IPS-18c (cell line): Measurements from ENCODE around the gene SMARCC2.
A peak's percentile ranks its signal among the peaks of the same experiment; 100 is the strongest.
"Not testable (repeated sequence)": the region's sequence is repeated elsewhere in the genome, so short reads cannot be mapped to it uniquely, and the experiment has no call there.

ENCODE experiments used
- H3K4me3 ChIP-seq: 2 replicates; pipeline ENCODE4 v1.7.0; 2013; ENCODE audit warnings: low read depth, mild to moderate bottlenecking, low read length, moderate library complexity; ENCODE audit not compliant: insufficient read depth
- H3K9me3 ChIP-seq: one replicate; pipeline ENCODE4 v1.6.1; 2013; ENCODE audit warnings: mild to moderate bottlenecking, low read length, moderate library complexity; ENCODE audit not compliant: control insufficient read depth, insufficient read depth

SMARCC2 gene

GRCh38 chr12:56158926-56159461, 30.3 kb downstream of the SMARCC2 start:
- Histone ChIP-seq H3K4me3 (peak overlapping the region; percentile 85), H3K9me3 (no peaks in the 10 kb centered on the region)

GRCh38 chr12:56158029-56158925, 31.0 kb downstream of the SMARCC2 start, which contains the start of gene MYL6:
MYL6 (plus strand) TSS chr12:56158359; CDS start chr12:56158402, 43 bp downstream.
- H3K4me3 ChIP-seq: peak within 1 kb of the TSS; percentile 85
- H3K9me3 ChIP-seq: no peaks in the 10 kb centered on the region

GRCh38 chr12:56157201-56158028, 31.9 kb downstream of the SMARCC2 start:
- peak overlapping the region; percentile 40 for H3K4me3 ChIP-seq
- no peaks in the 10 kb centered on the region for H3K9me3 ChIP-seq

- peak overlapping the region; percentile 40; the same call in 1 of the 2 replicates for H3K4me3 ChIP-seq
- H3K9me3 ChIP-seq: not testable (repeated sequence)
Measured at GRCh38 chr12:56156464-56157200, 32.7 kb downstream of the SMARCC2 start.

GRCh38 chr12:56155256-56155845, 33.9 kb downstream of the SMARCC2 start:
- H3K9me3 ChIP-seq: no peaks in the 10 kb centered on the region
- no peak overlapping the region for H3K4me3 ChIP-seq

GRCh38 chr12:56154818-56155217, 34.5 kb downstream of the SMARCC2 start:
- no peak overlapping the region for H3K4me3 ChIP-seq

GRCh38 chr12:56154246-56154771, 35.0 kb downstream of the SMARCC2 start:
- H3K4me3 ChIP-seq: no peak overlapping the region

More at GRCh38 chr12:56154818-56155217, 34.5 kb downstream of the SMARCC2 start:
- no peaks in the 10 kb centered on the region for H3K9me3 ChIP-seq

GRCh38 chr12:56153678-56154065, 35.6 kb downstream of the SMARCC2 start:
- H3K9me3 ChIP-seq: no peaks in the 10 kb centered on the region
- H3K4me3 ChIP-seq: peak overlapping the region; percentile 65

More at GRCh38 chr12:56154246-56154771, 35.0 kb downstream of the SMARCC2 start:
- H3K9me3 ChIP-seq: no peaks in the 10 kb centered on the region

- peak overlapping the region; percentile 65 for H3K4me3 ChIP-seq
- no peaks in the 10 kb centered on the region for H3K9me3 ChIP-seq
Measured at GRCh38 chr12:56152756-56153677, 36.3 kb downstream of the SMARCC2 start.

GRCh38 chr12:56152132-56152755, 37.0 kb downstream of the SMARCC2 start, which contains the start of gene MYL6B:
MYL6B (plus strand) TSS chr12:56152587; CDS start chr12:56153919, 1,332 bp downstream.
- Histone ChIP-seq H3K4me3 (peak within 1 kb of the TSS; percentile 65), H3K9me3 (no peaks in the 10 kb centered on the region)

- Histone ChIP-seq H3K4me3 (peak overlapping the region; percentile 65), H3K9me3 (no peaks in the 10 kb centered on the region)
Measured at GRCh38 chr12:56151672-56152131, 37.6 kb downstream of the SMARCC2 start.

- H3K4me3 ChIP-seq: no peak overlapping the region
- no peaks in the 10 kb centered on the region for H3K9me3 ChIP-seq
Measured at GRCh38 chr12:56150563-56150962, 38.7 kb downstream of the SMARCC2 start.

GRCh38 chr12:56146492-56147460, 42.5 kb downstream of the SMARCC2 start:
- no peaks in the 10 kb centered on the region for H3K9me3 ChIP-seq

GRCh38 chr12:56145217-56145616, 44.1 kb downstream of the SMARCC2 start:
- Histone ChIP-seq H3K4me3 (no peak overlapping the region), H3K9me3 (no peaks in the 10 kb centered on the region)

More at GRCh38 chr12:56146492-56147460, 42.5 kb downstream of the SMARCC2 start:
- no peak overlapping the region for H3K4me3 ChIP-seq
